ENCODE results near the gene SPOCD1.

- TF ChIP-seq POLR2A (IDR thresholded peaks at IDR 0.05; ENCODE audit: extremely low read depth, insufficient read length) (no peak), CTCF (IDR thresholded peaks at IDR 0.05; ENCODE audit: low read depth, low read length) (no peak)
These were observed 32.0 kb downstream of the SPOCD1 start for GRCh38 chr1:31783846-31784245.
